GM18502 (cell line): Measurements from ENCODE around the gene GALNT2.

Experiments
- ATAC-seq: cut with Tn5 transposase; IDR thresholded peaks from one replicate; pipeline ENCODE4 v1.9.1; 2021; ENCODE audit warnings: mild to moderate bottlenecking; ENCODE audit not compliant: unreplicated experiment, poor library complexity

Gene GALNT2

DNA sequence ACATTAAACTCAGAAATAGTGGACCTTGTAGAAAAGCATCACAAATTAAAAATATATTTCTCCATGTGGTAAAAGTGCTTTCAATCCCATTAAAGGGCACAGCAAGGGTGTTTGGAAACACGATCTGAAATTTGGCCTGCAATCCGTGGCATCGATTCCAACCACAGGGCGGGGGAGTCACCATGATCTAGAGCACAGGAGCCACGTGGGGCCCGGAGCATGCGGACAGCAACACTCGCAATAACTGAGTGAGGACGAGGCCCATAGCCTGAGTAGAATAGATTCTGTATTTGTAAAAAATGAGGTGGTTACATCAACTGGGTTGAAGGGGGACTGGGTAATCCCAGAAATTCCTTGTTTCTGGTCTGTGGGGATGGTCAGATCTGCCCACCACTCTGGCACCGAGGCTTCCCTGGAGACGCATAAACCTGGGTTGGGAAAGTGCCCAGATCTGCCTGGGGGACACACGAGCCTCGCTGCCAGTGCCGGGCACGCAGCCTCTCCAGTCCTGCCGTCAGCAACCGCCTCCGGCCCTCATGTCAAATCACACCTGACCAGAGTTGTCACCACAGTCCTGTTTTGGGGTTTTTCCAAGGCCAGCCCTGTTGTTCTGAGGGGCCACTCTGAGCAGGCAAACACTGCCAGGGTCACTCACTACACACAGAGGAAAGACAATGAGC lies 254.8 kb downstream of the GALNT2 start:
- no peak for ATAC-seq

DNA sequence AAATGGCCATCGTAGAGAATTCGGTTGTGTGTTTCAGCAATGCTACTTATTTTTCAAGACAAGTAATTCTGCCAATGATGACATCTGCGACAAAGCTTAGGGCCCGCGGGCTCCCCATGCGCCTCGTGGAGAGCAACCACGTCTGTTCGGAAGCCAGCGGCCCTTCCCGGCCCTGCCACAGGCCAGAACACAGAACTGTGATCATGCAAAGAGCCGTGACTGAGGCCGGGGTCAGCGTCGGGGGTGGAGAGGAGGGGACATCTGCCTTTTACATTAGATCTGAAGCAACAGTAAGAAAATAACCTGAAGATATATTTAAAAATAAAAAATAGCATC lies 255.4 kb downstream of the GALNT2 start:
- ATAC-seq = no peak

DNA sequence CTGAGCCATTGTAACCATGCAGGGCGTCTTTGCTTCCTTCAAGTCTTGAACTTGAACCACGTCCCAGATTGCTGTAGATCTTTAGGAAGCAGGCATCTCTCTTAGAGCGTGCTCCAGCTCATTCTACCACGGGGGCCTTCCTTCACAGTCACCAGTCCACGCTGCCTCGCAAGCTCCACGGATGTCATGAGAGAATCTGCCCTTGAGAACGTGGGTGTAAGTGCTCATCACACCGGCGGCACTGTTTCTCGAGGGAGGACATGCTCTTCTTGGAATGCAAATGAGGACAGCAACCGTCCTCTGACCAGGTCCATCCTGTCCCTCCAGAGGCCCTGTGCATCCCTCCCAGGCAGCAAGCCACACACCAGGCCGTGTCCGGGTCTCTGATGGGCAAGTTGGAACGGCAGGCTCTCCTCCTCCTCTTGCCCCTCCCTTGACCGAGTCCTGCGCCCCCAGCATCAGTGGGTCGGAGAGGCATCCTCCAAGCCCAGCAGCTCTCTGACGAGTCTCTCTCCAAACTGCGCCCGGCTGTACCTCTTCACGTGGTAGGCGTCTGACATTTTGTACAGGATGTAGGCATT lies 256.0 kb downstream of the GALNT2 start:
- ATAC-seq = no peak

DNA sequence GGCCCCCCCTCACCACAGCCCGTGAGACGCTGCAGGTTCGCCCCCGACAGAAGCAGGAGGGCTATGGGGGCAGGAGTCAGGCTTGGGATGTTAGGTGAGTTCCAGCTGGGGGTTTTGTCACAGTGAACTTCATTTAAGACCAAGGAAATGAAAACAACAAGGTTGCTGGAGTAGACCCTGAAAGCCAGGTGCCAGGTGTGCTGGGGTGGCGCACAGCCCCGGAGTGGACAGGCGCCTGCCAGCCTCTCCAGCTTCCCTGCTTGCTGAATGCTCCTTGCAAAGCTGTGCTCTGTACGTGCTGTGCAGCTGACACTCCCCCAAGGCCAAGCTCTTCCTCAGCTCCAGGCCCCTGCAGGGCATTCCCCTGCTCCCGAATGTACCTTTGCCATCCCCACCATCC lies 256.6 kb downstream of the GALNT2 start:
- ATAC-seq = no peak

DNA sequence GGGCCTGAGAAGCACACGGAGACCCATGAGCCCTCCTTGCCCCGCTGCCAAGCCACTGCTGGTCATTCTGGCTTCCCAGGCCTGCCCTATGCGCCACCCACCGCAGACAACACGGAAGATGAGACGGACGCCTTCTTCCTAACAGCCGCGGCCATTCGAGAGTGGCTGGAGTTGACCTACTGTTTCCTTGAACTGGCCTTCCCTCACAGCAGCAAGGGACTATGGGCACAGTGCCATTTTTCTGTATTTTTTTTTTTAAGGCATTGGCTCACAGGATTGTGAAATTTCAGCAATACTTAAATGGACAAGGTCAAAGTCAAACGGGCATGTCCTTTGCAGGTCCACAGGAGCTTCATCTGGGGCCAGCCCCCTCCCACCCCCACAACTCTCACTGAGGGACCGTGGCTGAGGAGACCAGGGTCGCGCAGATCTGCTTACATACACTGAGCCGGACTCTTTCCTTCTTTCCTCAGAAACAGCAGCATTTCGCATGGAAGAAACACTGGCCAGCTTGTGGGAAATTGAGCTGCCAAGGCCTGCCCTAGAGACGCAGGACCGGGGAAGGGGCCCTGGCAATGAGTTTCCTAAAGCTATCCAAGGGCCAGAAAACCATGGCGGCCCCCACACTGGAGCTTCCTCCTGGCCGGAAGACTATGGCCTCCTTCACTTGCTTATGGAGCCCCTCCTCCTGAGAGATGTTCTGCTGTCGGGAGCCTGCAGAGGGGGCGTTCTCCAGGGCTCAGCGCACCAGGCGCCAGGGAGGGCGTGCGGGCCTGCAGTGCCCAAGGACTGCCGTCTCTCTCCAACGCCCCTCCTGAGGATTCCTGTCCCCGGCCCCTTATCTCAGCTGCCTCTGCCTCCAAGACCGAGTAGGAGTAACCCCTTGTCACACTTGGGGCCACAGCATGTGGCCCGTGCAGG lies 260.2 kb downstream of the GALNT2 start:
- peak; percentile 33 for ATAC-seq

DNA sequence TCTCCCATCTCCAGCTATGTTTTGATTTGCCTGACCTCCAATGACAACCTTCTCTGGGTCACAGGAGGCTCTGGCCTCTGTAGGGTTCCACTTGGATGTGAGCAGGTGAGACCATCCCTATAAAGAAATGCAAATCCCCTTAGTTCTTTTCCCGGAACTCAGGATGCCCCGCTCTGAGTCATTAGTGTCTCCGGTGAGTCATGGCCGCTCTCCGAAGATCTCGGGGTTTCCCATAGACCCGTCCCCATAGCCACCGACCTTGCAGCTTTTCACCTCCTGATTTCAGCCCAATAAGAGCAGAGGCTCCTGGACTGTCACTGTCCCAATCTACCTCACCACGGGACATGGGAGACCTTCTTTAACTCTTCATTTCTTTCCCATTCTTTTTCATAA lies 260.9 kb downstream of the GALNT2 start:
- ATAC-seq = peak; percentile 79

DNA sequence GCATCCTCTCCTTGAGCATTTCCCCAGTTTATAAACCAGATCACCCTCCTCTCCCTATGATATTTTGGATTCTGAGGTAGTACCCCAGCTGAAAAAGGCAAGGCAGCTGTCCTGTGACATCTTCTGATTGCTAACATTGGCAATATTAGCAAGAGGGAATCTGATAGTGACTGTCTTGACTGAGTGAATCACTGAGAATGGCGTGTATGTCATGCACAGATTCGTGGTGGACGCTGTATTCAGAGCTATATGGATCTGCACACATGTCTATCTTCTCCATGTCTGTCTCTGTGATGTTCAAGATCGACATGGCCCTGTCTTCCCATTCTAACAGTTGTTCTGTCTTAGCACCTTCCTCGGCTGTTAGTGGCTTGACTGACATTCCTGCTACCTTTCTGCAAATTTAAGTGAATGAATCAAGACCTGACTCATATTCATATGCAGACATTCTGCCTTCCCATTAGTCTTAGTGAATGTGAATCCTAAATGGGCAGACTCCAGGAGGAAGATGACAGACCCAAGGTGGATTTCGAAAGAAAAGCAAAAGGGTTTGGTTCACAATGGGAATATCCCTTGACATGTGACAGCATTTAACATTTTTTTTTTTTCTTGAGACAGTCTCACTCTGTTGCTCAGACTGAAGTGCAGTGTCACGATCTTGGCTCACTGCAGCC lies 261.4 kb downstream of the GALNT2 start:
- peak; percentile 34 for ATAC-seq

DNA sequence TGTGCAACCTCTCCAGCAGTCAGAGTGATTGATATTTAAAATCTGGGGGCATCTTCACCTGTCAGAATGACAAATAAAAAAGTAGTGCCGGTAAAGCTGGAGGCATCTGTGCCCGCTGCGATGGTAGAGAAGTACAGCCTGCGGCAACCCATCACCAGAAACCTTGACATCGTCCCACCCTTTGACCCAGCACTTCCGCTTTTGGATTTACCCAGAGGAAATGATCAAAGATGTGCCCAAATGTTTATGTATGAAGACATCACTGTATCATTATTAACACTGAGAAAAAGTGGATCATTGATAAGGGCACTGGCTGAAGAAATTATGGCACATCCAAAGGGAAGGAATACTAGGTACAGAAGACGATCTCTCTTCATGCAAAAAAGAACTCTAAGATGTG lies 263.1 kb downstream of the GALNT2 start:
- ATAC-seq = no peak
